Activated CD8-positive, alpha-beta memory T cell treated with anti-CD3 and anti-CD28 coated beads, Interleukin-2, amount 50 U/mL, for 48 hours (primary cell): ENCODE data around the gene ASCL1.

Source experiments
- DNase-seq: peaks from one replicate; pipeline ENCODE4 v3.0.0-alpha.2; 2020

ASCL1 gene

DNA sequence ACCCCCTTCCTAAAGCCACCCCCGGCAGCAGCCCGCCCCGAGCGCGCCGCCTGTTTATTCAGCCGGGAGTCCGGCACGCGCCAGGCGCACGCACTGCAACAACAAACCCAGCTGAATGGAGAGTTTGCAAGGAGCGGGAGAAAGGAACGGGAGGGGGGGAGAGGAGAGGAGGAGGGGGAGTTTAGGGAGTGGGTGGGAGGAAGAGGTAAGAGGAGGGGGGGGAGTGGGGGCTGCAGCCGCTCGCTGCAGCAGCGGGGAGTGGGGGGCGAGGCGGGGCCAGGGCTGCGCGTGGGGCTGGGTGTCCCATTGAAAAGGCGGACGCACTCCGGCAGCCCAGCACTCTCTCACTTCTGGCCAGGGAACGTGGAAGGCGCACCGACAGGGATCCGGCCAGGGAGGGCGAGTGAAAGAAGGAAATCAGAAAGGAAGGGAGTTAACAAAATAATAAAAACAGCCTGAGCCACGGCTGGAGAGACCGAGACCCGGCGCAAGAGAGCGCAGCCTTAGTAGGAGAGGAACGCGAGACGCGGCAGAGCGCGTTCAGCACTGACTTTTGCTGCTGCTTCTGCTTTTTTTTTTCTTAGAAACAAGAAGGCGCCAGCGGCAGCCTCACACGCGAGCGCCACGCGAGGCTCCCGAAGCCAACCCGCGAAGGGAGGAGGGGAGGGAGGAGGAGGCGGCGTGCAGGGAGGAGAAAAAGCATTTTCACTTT lies at the start of gene ASCL1:
ASCL1 (plus strand) TSS at position 336 of the 712 bp plus-strand sequence. CDS start 571 bp downstream, outside the sequence.
- DNase-seq, result no peak

DNA sequence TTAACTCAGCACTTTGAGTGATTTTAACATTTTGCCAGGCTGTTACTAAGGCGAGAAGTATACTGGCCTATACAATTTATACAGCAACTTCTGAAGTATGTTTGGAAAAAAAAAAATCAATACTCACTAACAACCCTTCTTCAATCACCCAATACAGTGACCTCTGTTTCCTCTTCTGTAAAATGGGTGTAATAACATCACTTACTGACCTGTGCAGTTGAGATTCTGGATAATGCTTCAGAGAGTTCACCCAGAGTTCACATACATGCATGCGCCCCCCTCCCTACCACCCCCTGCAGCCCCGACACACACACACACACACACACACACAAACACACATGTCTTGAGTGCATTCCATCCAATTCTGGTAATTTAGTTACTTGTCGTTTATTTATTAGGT lies 49.6 kb upstream of the ASCL1 start:
- no peak for DNase-seq

DNA sequence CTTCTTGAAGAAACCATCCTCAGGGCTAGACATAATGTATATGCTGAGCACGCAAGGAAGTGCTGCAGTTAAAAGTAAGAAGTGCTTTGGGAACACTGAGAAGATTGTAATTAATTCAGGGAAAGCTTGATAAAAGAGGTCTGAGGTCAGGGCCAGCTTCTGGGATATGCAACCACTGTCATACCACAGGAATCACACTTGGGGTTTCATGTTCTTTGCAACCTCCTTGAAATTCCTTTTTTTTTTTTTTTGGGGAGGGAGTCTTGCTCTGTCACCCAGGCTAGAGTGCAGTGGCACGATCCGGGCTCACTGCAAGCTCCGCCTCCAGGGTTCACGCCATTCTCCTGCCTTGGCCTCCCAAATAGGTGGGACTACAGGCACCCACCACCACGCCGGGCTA lies 47.3 kb upstream of the ASCL1 start:
- DNase-seq, result no peak

DNA sequence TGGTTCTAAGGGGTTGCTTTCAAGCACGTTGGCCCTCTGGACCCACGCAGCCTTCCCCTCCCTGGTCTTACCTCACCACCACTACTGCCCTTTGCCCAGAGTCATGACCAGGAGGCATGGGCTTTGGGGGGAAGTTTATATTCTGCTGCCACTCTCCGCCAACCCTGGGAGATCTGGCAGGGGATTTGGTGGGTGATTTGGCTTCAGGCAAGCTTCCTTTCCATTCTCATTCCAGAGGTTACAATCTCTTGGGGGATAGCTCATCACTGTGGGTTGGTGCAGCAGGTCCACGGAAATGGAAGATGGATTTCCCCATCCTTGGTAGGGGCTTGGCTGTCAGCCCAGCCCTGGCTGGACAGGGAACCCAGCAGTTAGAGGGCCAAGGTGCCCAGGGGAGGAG lies 46.7 kb upstream of the ASCL1 start:
- DNase-seq, result no peak

DNA sequence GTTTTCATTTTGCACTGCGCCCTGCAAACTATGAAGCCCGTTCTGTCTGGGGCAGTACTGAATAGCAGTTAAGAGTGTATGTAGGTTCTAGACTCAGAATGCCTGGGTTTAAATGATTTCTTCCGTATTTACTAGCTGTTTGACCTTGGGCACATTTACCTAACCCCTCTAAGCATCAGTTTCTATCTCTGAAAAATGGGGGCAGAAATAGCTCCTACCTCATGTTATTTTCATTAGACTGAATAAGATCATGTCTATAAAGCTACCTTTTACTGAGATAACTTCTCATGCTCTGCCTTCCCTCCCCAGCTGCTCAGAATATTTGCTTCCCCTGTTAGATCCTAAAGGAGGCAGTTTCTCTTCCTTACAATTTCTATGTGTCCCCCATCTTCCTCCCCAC lies 46.2 kb upstream of the ASCL1 start:
- DNase-seq, result no peak

DNA sequence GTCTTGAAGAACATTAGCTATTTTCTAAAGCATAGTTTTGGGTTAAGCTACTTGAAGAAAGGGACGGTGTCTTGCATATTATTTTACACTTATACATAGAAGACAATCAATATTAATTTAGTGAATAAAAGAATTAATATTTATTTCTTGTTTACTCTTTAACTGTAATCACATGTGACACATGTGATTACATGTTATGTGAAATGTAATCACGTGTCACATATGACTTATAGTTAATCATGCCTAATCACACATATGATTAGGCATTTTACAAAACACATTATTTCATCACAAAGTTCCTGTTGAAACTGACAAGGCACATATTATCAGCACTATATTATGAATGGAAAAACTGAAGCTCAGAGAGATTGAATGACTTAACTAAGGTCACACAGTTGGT lies 45.2 kb upstream of the ASCL1 start:
- DNase-seq, result no peak

DNA sequence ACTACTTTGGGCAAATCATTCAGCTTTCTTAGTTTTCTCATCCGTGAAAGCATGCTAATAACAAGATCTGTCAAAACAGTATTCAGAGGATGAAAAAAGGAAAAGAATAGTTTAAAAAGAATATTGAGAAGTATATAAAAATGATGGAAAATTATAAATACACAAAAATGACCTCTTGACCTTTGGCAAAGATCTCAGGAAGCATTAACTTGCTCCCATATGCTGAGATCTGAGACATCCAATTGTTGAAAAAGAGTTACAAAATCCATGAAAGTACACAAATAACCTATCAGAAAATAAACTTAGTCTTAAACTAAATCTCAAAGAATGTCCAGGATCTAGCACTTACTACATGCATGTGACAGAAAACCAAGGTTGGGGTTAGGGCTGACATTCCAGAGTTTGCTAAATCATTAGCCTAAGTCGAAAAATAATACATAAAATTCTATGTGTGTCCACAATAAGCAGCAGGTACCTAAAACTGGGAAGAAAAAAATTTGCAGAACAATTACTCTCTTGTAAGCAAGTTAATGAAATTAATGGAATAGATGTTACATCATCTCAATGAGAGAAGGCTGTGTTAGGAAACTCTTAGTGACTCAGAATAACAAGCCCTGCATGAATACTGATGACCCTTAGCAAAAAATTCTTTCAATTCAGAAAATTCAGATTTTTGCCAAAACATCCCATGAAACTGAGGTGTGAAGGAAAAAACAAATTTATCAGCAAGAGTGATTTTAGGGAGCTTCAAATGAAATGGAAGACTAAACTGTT lies 43.8 kb upstream of the ASCL1 start:
- no peak for DNase-seq

DNA sequence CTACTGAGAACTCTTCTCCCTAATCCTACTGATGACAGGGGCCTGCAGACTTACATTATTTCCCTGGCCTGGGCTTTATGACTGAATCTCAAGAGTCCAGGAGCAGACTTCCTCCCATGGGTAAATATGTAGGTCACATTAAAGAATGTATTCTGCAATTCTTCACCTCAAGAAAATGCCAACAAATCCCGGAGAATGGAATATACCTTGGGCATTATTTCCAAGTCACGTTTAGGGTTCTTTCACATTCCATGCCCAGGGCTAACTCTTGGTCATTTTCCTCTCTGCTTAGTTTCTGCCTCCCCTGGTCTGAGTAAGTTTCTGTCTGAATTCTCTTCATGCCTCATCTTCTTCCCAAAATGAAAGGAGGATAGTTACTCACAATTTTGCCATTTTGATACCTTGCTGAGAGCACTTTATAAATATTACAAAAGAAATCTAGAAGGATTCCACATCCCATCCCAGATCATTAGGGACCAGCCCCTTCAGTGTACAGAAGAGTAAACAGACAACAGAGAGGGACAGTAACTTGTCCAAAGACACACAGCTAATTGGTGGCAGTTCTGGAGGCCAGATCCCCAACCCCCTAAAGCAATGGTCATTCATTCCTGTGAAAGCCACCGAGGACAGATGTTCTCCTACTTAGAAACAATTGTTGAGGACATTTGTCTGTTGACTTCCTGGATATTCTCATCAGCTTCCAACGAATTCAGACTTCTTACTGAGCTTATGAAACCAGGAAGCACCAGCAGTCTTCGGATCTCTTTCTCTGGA lies 41.0 kb upstream of the ASCL1 start:
- no peak for DNase-seq

DNA sequence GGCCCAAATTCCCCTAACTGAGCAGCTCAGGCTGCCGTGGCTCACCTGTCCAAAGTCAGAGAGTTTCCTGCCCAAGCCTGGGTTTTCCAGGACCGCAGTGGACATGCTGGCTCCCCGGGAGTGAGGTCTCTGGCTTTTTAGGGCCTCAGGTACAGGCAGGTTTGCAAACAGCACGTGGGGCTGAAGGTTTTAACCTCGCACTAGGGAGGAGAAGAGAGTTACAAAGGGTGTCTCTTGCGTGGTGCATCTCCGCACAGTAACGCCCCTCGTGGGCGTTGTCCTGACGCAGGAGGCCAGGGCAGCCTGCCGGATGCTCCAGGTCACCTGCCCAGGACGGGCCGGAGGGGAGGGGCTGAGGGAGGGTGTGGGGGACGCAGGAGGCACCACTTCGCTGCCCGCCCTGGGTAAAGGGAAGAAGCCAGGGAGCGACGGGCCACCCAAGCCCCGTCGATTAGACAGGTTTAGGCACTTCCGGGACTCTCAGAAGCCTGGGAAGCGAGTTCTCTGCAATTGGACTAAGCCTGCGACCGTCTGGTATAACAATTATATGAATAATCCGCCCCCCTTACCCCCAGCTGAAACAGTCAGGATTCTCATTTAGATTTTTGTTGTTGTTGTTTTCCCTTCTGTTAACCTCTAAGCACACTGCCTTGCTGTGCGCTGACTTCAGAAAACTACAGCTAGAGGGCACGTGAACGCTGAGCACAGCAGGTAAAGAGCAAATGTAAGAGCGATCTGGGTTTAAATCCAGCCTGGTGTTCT lies 40.3 kb upstream of the ASCL1 start, which contains the start of gene PAH:
PAH (minus strand) TSS at position 219 of the 762 bp plus-strand sequence; CDS start at position 105, 114 bp downstream.
- DNase-seq, result peak; percentile 55

DNA sequence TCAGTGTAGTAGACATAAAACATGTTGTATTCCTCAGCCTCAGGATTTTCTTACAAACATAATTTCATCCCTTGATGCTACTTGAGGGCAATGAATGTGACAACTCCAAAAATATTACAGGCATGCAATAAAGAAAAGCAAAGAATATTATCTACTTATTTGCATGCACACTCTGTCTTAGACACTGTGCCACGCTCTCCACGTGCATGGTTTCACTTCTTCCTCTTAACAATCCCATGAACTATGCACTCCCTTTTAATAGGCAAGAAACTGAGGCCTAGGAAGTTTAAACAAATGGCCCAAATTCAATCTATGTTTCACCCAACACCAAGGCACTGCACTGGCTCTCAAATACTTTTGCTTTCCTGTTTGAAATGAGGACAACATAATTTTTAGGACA lies 38.6 kb upstream of the ASCL1 start:
- DNase-seq, result no peak

DNA sequence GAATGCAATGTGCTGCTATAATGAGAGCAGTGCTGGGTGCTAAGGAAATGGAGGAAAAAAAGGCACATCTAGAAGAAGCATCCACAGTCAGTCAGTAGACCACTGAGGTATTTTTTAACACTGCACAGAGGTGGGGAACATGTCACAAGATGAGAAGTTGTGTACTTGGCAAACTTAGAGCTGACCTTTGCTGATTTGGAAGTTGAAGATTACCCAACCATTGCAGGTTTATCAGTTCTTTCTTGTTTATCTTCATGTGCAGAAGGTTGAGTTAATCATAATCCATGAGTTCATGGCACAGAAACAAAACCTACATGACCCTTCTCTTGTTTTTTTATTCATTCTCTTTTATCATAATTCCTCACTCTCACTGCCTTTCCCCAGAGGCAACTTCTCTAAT lies 37.2 kb upstream of the ASCL1 start:
- DNase-seq, result no peak

DNA sequence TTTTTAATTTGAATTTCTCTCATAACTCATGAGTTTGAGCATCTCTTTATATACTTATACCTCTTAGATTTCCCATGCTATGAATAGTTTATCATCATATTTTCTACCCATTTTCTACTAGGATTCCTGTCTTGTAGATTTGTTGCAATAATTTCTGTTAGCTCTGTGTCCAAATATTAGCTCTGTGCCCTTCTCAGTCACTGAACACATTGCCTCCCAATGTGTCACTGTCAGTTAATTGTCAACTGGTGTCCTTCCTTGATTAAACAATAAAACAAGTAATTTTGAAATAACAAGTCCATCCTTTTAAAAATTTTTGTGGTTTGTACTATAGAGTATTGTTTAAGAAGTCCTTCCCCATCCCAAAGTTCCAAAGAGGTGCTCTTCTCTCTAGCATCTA lies 36.2 kb upstream of the ASCL1 start:
- DNase-seq, result no peak

DNA sequence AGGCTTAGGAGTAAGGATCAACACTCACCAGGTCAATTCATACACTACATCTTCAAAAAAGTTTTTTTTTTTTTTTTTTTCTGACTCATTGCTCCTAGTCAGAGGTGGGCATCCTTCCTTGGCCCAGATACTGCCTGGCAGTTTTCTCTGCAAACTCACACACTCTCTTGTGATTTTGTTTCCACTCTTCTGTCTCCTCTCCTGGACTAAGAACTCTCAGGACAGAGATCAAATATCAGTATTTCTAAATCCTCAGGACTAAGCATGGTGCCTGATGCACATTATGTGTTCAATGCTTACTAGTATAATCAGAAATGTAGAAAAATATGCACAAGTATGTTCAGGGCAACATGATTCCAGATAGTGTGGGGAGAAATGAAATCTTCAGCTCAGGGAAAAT lies 30.3 kb upstream of the ASCL1 start:
- no peak for DNase-seq

DNA sequence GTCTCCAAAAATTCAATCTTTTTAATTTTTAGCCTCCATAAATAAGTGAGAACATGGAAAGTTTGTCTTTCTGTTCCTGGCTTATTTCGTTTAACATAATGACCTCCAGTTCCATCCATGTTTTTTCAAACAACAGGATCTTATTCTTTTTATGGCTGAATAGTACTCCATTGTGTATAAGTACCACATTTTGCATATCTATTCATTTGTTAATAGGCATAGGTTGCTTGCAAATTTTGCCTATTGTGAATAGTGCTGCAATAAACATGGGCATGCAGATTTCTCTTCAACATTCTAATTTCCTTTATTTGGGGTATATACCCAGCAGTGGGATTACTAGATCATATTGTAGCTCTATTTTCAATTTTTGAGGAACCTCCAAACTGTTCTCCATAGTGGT lies 24.3 kb upstream of the ASCL1 start:
- DNase-seq, result no peak

DNA sequence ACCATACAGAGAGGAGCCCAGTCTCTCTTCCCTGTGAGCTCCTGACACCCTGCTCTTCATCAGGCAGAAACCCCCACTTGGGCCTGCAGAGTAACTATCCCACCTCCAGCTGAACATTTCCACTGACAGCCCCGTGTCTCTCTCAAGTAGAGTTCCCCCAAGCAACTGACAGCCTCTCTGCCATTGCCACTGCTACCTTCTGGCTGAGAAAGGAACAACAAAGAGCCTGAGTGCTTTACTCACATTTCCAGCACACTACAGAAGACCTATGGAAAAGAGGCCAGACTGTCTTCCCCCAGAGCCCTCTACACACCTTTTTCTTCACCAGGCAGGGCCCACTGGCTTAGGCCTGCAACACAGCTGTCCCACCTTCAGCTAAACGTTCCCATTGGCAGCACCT lies 18.4 kb upstream of the ASCL1 start:
- DNase-seq, result no peak

DNA sequence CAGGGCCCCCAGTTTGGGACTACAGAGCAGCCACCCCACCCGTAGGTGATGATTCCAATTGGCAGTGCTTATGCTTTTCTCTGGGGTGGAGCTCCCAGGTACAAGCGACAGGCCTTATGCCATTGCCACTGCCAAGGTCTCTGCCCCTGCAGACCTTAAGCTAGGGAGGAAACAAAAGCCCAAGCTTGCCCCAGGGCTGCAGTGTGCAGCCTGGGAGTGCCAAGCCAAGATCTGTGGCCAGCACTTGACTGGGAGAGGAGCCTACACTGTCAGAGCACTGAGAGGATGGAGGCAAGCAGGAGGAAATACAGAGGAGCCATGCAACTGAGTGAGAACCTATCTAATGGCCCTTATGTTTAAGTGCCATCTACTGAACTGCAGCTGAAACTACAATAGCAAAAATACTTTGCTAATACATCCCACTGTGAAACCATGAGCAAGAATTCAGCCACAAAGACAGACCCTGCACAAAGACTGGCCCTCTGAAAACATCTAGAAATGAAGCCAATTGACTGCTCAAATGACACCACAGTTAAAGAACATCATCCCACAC lies 17.7 kb upstream of the ASCL1 start:
- DNase-seq, result no peak

DNA sequence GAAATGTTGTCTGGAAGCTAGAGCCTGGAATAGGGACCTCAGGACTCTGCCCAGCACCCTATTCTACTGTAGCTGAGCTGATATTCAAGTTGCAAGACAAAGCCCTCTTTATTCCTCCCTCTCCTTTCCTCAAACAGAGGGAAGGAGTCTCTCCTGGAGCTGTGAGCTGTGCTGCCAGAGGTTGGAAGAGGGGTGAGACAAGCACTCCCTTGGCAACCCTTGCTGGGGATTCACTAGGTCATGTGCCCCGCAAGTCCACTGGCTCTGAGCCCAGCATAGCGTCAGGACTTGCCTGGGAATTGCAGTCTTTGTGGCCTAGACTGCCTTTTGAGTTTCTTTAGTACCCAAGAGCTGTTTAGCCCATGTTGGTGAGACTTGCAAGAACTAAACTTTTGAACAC lies 11.4 kb upstream of the ASCL1 start:
- DNase-seq, result no peak

DNA sequence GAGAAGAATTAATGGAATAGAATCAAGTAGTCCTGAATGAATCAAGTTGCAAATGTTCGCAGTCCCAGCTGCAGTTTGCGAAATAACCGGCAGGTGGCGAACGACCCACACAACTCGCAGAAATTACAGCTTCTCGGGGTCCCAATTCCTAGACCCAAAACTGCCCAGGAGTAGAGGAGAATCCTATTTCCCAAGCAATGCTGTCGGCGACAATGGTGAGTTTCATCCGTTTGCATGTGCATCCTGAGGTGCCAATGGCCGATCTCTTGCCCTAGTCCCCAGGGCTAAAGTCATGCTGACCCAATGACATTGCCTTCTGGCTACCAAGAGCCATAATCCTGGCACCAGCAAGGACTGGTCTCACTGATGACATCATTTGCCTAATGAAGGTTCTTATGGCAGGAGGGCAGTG lies 8.5 kb upstream of the ASCL1 start:
- DNase-seq, result peak; percentile 88

DNA sequence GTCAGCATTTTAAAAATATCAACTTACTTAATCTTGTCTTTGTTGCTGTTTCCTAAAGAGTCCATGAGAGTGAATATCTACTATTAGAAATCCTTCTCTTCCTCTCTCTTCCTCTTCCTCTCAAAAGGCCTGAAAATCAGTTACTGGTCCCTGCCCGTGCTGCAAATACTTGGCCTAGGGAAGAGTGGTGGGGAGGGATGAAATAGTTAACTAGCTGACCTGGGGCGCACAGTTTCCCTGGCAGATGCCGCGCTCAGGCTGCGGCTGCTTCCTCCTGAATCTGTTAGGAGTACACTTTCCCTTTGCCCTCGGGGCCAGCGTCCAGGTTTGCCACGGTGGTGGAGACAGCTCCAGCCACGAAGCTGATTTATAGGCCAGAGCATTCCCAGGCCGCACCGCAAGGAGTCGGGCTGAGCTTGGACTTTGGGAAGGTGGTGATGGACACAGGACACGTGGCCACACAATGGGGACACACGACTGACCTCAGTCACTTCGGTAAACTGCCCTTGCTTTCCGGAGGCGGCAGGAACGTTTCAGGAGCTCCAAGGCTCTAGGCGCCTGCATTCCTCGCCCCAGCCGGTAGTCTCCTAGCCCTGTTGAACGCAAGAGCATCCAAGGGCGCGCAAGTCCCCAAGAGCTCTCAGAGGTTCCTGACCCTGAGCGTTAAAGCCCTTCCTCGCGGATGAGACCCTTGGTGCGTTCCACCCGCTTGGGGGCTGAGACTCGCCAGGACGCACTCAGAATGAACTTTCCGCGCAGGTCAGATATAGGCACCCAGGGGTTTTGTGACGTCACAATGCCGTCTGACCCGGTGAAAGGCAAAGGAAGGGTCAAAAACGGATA lies 7.1 kb upstream of the ASCL1 start:
- no peak for DNase-seq

DNA sequence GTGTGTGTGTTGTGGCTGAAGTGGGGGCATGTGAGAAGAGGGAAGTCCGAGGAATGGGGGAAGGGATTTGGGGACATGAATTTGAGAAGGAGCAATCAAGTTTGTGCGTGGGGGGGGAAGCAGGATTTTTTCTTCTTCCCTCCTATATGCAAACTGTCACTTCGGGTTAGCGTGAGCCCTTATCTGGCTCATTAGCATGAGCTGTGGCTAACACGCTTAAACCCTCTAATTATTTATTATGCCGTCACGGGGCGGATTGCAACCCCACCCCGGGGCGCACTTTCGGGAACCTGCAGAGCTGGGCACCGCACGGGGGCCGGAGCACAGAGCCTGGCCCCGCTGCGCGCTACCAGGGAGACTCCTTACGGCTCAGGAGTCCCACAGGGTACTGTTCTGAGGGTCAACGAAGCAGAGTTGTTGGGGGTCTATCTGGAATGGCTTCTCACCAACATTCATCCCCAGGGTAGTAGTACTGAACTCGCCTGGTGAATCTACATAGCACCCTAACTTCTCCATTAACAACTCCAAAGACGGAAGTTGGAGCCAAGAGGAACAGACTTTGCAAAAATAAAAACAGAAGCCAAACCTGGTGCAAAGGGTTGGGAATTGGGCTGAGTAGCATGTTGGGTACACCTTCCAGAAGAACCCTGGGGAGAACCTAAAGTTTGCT lies 6.4 kb upstream of the ASCL1 start:
- DNase-seq, result no peak

DNA sequence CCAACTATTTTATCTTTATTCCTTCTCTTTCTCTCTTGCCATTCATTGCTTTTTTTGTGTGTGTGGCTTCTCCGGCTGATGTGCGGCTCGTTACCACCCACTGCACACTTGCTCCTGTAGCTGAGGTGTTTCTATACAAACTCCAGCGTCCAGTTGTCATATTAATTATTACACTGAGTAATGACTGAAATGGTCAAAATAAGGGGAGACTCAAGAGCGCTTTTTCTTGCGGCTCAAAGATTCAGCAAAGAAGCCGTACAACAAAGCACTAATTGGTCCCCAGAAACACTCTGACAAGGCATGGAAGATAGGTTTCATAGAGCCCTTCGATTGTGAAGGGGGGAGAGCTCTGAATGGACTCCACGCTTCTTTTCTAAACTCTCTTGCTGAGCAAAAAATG lies 5.6 kb upstream of the ASCL1 start:
- DNase-seq, result no peak
